ENCODE measurements around the gene TMEM40. TPM values are rescaled to one million over a fixed set of nuclear protein-coding genes. Genes with fewer than 3 reads are reported as not detected.

Gene TMEM40
- polyA plus RNA-seq, 1 of the 3 experiments (the other 2 are of a cell fraction): 0.05 TPM

- Histone ChIP-seq H3K4me1 (ENCODE audit: control insufficient read depth in 1 of 2, insufficient read depth in 2 of 2, low read depth in 1 of 2, low read length in 1 of 2) (peaks cover 0 to 5% of the 10 kb centered on the region in 2 experiments; a peak in 2 of 4 replicates), H4K20me1 (ENCODE audit: insufficient read depth) (no peaks in the 10 kb centered on the region), H3K9me2 (no peaks in the 10 kb centered on the region), H3K27ac (ENCODE audit: low read depth in 2 of 2, low read length in 1 of 2) (peak within 1 kb of the TSS in 1 of 2 experiments; percentile 44; a peak in 1 of 4 replicates), H3K4me3 (ENCODE audit: low read depth in 2 of 2, low read length in 1 of 2) (peak within 1 kb of the TSS; percentile 52), H3K27me3 (ENCODE audit: insufficient read depth) (no peaks in the 10 kb centered on the region), H2AFZ (ENCODE audit: low read depth) (peak within 1 kb of the TSS; percentile 87; the same call in 1 of the 2 replicates), H3K4me2 (peak within 1 kb of the TSS; percentile 74), H3K9me3 (no peaks in the 10 kb centered on the region), H3K9ac (0 out of 2 replicates have a peak within 1 kb of the TSS, but pooled peaks have one; percentile 31), H3F3A (replicated peaks; ENCODE audit: insufficient read depth) (peaks cover 3% of the 10 kb centered on the region), H3K79me2 (ENCODE audit: insufficient read depth) (no peaks in the 10 kb centered on the region), H3K36me3 (replicated peaks in 1 of 2; ENCODE audit: control insufficient read depth in 1 of 2, insufficient read depth in 2 of 2, low read length in 1 of 2) (no peaks in the 10 kb centered on the region)
- WGBS (ENCODE audit: low lambda C conversion rate): 23% methylated on average over 39 of the region's 61 CpGs
- 0 out of 2 replicates have a peak, but pooled peaks have one; percentile 55 for TF ChIP-seq YY1 (IDR thresholded peaks at IDR 0.05; ENCODE audit: low read depth)
- peak; percentile 35 for TF ChIP-seq NRF1 (IDR thresholded peaks at IDR 0.05; ENCODE audit: low read depth, low read length)
- no peak for TF ChIP-seq TAF1 (IDR thresholded peaks at IDR 0.05; ENCODE audit: borderline replicate concordance, low read depth, low read length)
- DNase-seq: peak; percentile 86
- ChIA-PET POLR2A (interaction anchor here (0.8 to 1.7 kb wide), 2 partner anchors 14 to 36 kb away, joined by 3 to 9 read pairs; no protein-coding TSS in a partner anchor), CTCF (interaction anchor here (0.6 to 3.2 kb wide), 8 partner anchors 9 to 296 kb away, joined by 3 to 29 read pairs (median 4); partner anchors contain the start of gene RPL32)
These were observed 37.4 kb upstream of the TMEM40 start, which contains the start of gene CAND2 for GRCh38 chr3:12796171-12797123. Gene CAND2 (plus strand): TSS chr3:12796680. CDS start chr3:12796721, 41 bp downstream.

- Histone ChIP-seq H3K9me2 (no peaks in the 10 kb centered on the region), H3K36me3 (replicated peaks in 1 of 2; ENCODE audit: control insufficient read depth in 1 of 2, insufficient read depth in 2 of 2, low read length in 1 of 2) (no peaks in the 10 kb centered on the region), H3K27me3 (ENCODE audit: insufficient read depth) (no peaks in the 10 kb centered on the region; the same call in 1 of the 2 replicates), H3K27ac (ENCODE audit: low read depth in 2 of 2, low read length in 1 of 2) (no peak overlapping the region), H4K20me1 (ENCODE audit: insufficient read depth) (no peaks in the 10 kb centered on the region), H3K4me2 (no peak overlapping the region), H3K9ac (no peak overlapping the region), H3K4me3 (ENCODE audit: low read depth in 2 of 2, low read length in 1 of 2) (no peak overlapping the region), H3K79me2 (ENCODE audit: insufficient read depth) (no peaks in the 10 kb centered on the region), H3K4me1 (ENCODE audit: control insufficient read depth in 1 of 2, insufficient read depth in 2 of 2, low read depth in 1 of 2, low read length in 1 of 2) (peaks cover 0 to 5% of the 10 kb centered on the region in 2 experiments; a peak in 2 of 4 replicates), H3K9me3 (no peaks in the 10 kb centered on the region), H3F3A (replicated peaks; ENCODE audit: insufficient read depth) (peaks cover 3% of the 10 kb centered on the region), H2AFZ (ENCODE audit: low read depth) (no peak overlapping the region)
- POLR2A ChIA-PET: no interaction called here
- WGBS (ENCODE audit: low lambda C conversion rate): 86% methylated on average over 5 of the region's 5 CpGs
- no peak for DNase-seq
- TF ChIP-seq RAD21 (IDR thresholded peaks at IDR 0.05; ENCODE audit: low read length): no peak
- no peak for TF ChIP-seq NFIC (IDR thresholded peaks at IDR 0.05; ENCODE audit: borderline replicate concordance)
- no peak for TF ChIP-seq REST (IDR thresholded peaks at IDR 0.05; ENCODE audit: low read depth, low read length)
- no peak for TF ChIP-seq RFX5 (IDR thresholded peaks at IDR 0.05; ENCODE audit: low read length)
- no peak for TF ChIP-seq ELF1 (IDR thresholded peaks at IDR 0.05)
- no peak for TF ChIP-seq JUND (IDR thresholded peaks at IDR 0.05)
- TF ChIP-seq IRF3 (IDR thresholded peaks at IDR 0.05; ENCODE audit: low read depth, low read length): no peak
- TF ChIP-seq MXI1 (IDR thresholded peaks at IDR 0.05; ENCODE audit: low read depth, low read length): no peak
- TF ChIP-seq MEF2A (IDR thresholded peaks at IDR 0.05; ENCODE audit: borderline replicate concordance, low read depth): no peak
- TF ChIP-seq GATA2 (CRISPR knock-in tag; IDR thresholded peaks at IDR 0.05): no peak
- CTCF ChIA-PET: no interaction called here
These were observed 34.6 kb upstream of the TMEM40 start for GRCh38 chr3:12793701-12794100.

Data from SK-N-SH (cell line).